B cell (primary cell): ENCODE data around the gene SDHAF4.

ENCODE experiments used
- EZH2 ChIP-seq: IDR thresholded peaks from 2 replicates; pipeline ENCODE4 v1.6.1; 2012; ENCODE audit warnings: borderline replicate concordance, low read depth, mild to moderate bottlenecking, moderate library complexity, low read length; ENCODE audit not compliant: insufficient read depth, poor library complexity, severe bottlenecking
- TF ChIP-seq, protein P1 (sequence below): fragments of 200-600 bp; IDR thresholded peaks from one replicate; pipeline ENCODE4 v1.8.0; 2022; ENCODE audit warnings: antibody characterized with exemption, mild to moderate bottlenecking

DNA sequence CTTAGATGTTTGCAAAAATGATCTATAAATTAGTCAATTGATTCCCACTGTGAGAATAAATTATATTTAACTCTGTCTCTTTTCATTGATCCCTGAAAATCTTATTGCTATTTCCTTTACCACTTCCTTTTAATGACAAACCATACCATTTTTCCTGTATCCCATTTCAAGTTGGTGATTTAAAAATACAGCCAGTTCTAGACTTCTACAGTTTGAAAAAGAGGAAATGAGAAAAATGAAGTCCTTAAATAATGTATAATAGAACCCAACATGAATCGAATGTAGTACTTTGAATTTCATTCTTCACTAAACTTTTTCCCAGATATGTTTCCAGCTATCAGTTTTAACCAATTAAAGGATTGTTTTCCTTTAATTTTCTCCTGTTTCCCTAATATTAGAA is 29.5 kb upstream of the SDHAF4 start:
- TF ChIP-seq, protein P1, sequence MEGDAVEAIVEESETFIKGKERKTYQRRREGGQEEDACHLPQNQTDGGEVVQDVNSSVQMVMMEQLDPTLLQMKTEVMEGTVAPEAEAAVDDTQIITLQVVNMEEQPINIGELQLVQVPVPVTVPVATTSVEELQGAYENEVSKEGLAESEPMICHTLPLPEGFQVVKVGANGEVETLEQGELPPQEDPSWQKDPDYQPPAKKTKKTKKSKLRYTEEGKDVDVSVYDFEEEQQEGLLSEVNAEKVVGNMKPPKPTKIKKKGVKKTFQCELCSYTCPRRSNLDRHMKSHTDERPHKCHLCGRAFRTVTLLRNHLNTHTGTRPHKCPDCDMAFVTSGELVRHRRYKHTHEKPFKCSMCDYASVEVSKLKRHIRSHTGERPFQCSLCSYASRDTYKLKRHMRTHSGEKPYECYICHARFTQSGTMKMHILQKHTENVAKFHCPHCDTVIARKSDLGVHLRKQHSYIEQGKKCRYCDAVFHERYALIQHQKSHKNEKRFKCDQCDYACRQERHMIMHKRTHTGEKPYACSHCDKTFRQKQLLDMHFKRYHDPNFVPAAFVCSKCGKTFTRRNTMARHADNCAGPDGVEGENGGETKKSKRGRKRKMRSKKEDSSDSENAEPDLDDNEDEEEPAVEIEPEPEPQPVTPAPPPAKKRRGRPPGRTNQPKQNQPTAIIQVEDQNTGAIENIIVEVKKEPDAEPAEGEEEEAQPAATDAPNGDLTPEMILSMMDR = no peak
- TF ChIP-seq EZH2 = no peak
